PC-3 (cell line): Measurements from ENCODE around the gene GLB1L3. TPM values are rescaled to one million over a fixed set of nuclear protein-coding genes. Genes with fewer than 3 reads are reported as not detected.
"Not testable (repeated sequence)": the region's sequence is repeated elsewhere in the genome, so short reads cannot be mapped to it uniquely, and the experiment has no call there.

Experiments
- ATAC-seq: fragments of 200-7000 bp; cut with Tn5 transposase; 2 replicates; pipeline ENCODE4 v1.9.1; 2020; ENCODE audit warnings: mild to moderate bottlenecking, moderate library complexity
- BruUV-seq: library from RNA; stranded (reverse); fragments of 400-500 nt; replicated peaks from 2 replicates; lab custom pipeline; 2021; lab: Mats Ljungman, UMichigan
- CTCF ChIA-PET: fragments of 300-600 bp; sonication (Branson Sonifier 250); formaldehyde crosslinking; loops from one replicate; lab custom pipeline; 2022; ENCODE audit warnings: antibody characterized with exemption; lab: Charles Lee
- POLR2A ChIA-PET: fragments of 300-600 bp; sonication (Branson Sonifier 250); formaldehyde crosslinking; loops from one replicate; lab custom pipeline; 2022; ENCODE audit warnings: antibody characterized with exemption; ENCODE audit not compliant: unreplicated experiment; lab: Charles Lee
- DNase-seq: peaks from one replicate; pipeline ENCODE4 v3.0.0-alpha.2; 2015
- H2AFZ ChIP-seq: fragments of 300-600 bp; sonication (generic); 2 replicates; pipeline ENCODE4 v1.6.0; 2016; ENCODE audit warnings: antibody characterized with exemption, low read length
- H3F3A ChIP-seq: fragments of 300-600 bp; sonication (generic); one replicate; pipeline ENCODE4 v1.6.0; 2017; ENCODE audit warnings: antibody characterized with exemption, low read length, control low read depth, mild to moderate bottlenecking; ENCODE audit not compliant: unreplicated experiment
- H3K27ac ChIP-seq: fragments of 300-600 bp; sonication (generic); 2 replicates; pipeline ENCODE4 v1.5.1; 2016; ENCODE audit warnings: mild to moderate bottlenecking, low read length
- H3K27me3 ChIP-seq: fragments of 300-600 bp; sonication (generic); 2 replicates; pipeline ENCODE4 v1.6.1; 2016; ENCODE audit warnings: low read length, mixed read lengths
- H3K36me3 ChIP-seq: fragments of 300-600 bp; sonication (generic); 2 replicates; pipeline ENCODE4 v1.6.1; 2016; ENCODE audit warnings: low read depth, mixed run types, low read length, mixed read lengths
- H3K4me1 ChIP-seq: fragments of 300-600 bp; sonication (generic); 2 replicates; pipeline ENCODE4 v1.5.1; 2016; ENCODE audit warnings: low read length; ENCODE audit not compliant: insufficient read depth
- H3K4me2 ChIP-seq: fragments of 300-600 bp; sonication (generic); 2 replicates; pipeline ENCODE4 v1.6.0; 2016; ENCODE audit warnings: low read length
- H3K4me3 ChIP-seq: fragments of 300-600 bp; sonication (generic); 2 replicates; pipeline ENCODE4 v1.5.1; 2016; ENCODE audit warnings: mild to moderate bottlenecking, low read length, mixed read lengths
- H3K79me2 ChIP-seq: fragments of 300-600 bp; sonication (generic); 2 replicates; pipeline ENCODE4 v1.6.1; 2017; ENCODE audit warnings: low read length, mixed read lengths
- H3K9ac ChIP-seq: fragments of 300-600 bp; sonication (generic); 2 replicates; pipeline ENCODE4 v1.6.0; 2016; ENCODE audit warnings: mild to moderate bottlenecking, low read length
- H3K9me2 ChIP-seq: fragments of 300-600 bp; sonication (generic); replicated peaks from 2 replicates; pipeline ENCODE4 v1.6.1; 2016; ENCODE audit warnings: mixed run types, low read length, mixed read lengths
- H3K9me3 ChIP-seq: fragments of 300-600 bp; sonication (generic); 2 replicates; pipeline ENCODE4 v1.6.1; 2016; ENCODE audit warnings: low read length, mixed read lengths
- H4K20me1 ChIP-seq: fragments of 300-600 bp; sonication (generic); 2 replicates; pipeline ENCODE4 v1.6.1; 2016; ENCODE audit warnings: low read length, mixed read lengths
- CTCF ChIP-seq: fragments of 300-600 bp; sonication (generic); conservative IDR thresholded peaks from 2 replicates; pipeline ENCODE4 v1.5.1; 2017; ENCODE audit warnings: antibody characterized with exemption, low read depth, mild to moderate bottlenecking, low read length
- EZH2 ChIP-seq: fragments of 300-600 bp; sonication (generic); IDR thresholded peaks from one replicate; pipeline ENCODE4 v1.6.1; 2017; ENCODE audit warnings: antibody characterized with exemption, mild to moderate bottlenecking, low read length; ENCODE audit not compliant: unreplicated experiment
- EZH2phosphoT487 ChIP-seq: fragments of 300-600 bp; sonication (generic); IDR thresholded peaks from 2 replicates; pipeline ENCODE4 v1.6.1; 2018; ENCODE audit warnings: mild to moderate bottlenecking, antibody characterized with exemption, low read length, borderline replicate concordance
- intact Hi-C: fragments of 100-400 bp; cut with micrococcal nuclease; formaldehyde crosslinking; loops from 2 replicates; pipeline ENCODE4 v1.9.0; 2023
- total RNA-seq: library from RNA; depleted of rRNA; stranded (reverse); fragments of >200 nt; gene quantifications from 2 replicates; pipeline ENCODE4 v1.2.3, GENCODE V29; 2014

The GLB1L3 gene
- total RNA-seq, 1 experiment from 2014 or later = not detected

GRCh38 chr11:134283461-134284230 lies 7.5 kb downstream of the GLB1L3 start:
- Histone ChIP-seq H3K4me2 (no peak overlapping the region), H3K9ac (no peak overlapping the region), H3K4me1 (no peaks in the 10 kb centered on the region), H3K79me2 (no peaks in the 10 kb centered on the region), H4K20me1 (no peaks in the 10 kb centered on the region), H3K36me3 (no peaks in the 10 kb centered on the region), H3K27me3 (peaks cover 39% of the 10 kb centered on the region), H3K9me3 (no peaks in the 10 kb centered on the region), H2AFZ (no peak overlapping the region), H3K27ac (no peak overlapping the region), H3F3A (no peaks in the 10 kb centered on the region), H3K4me3 (no peak overlapping the region), H3K9me2 (no peaks in the 10 kb centered on the region)
- intact Hi-C loops = no loop called here
- TF ChIP-seq CTCF (no peak), EZH2phosphoT487 (no peak), EZH2 (no peak)
- POLR2A ChIA-PET = no interaction called here
- CTCF ChIA-PET = no interaction called here
- no peak for DNase-seq
- no TSS peak for BruUV-seq
- no peak for ATAC-seq

GRCh38 chr11:134284349-134284748 lies 8.2 kb downstream of the GLB1L3 start:
- H3K4me2 ChIP-seq, H3K4me3 ChIP-seq, H4K20me1 ChIP-seq, H3K9me2 ChIP-seq, intact Hi-C loops, H3K36me3 ChIP-seq, H3K27ac ChIP-seq, DNase-seq, H3K9me3 ChIP-seq, H3K79me2 ChIP-seq, CTCF ChIA-PET, POLR2A ChIA-PET, H3F3A ChIP-seq, H3K4me1 ChIP-seq, ATAC-seq, BruUV-seq, H3K9ac ChIP-seq, H2AFZ ChIP-seq: not testable (repeated sequence)
- H3K27me3 ChIP-seq = peaks cover 33% of the 10 kb centered on the region

- Histone ChIP-seq H3K4me1 (no peaks in the 10 kb centered on the region), H2AFZ (no peak overlapping the region), H3K27me3 (peaks cover 35% of the 10 kb centered on the region), H3K9me2 (no peaks in the 10 kb centered on the region), H3K36me3 (no peaks in the 10 kb centered on the region), H3K4me3 (no peak overlapping the region), H3K27ac (no peak overlapping the region), H3K9me3 (no peaks in the 10 kb centered on the region), H3K9ac (no peak overlapping the region), H3F3A (no peaks in the 10 kb centered on the region), H3K79me2 (no peaks in the 10 kb centered on the region), H3K4me2 (no peak overlapping the region), H4K20me1 (no peaks in the 10 kb centered on the region)
- no peak for TF ChIP-seq EZH2
- no peak for TF ChIP-seq EZH2phosphoT487
- TF ChIP-seq CTCF = no peak
- intact Hi-C loops = no loop called here
- ATAC-seq (no peak), DNase-seq (no peak)
- CTCF ChIA-PET = no interaction called here
- BruUV-seq = no TSS peak
- POLR2A ChIA-PET = no interaction called here
Measured at GRCh38 chr11:134287561-134287960, 11.4 kb downstream of the GLB1L3 start.
